DMS114 treated with DMSO at 0.1 percent for 48 hours (cell line): ENCODE measurements around the gene RAE1.

Source experiments
- DNase-seq: peaks from one replicate; lab custom pipeline; 2025; ENCODE audit not compliant: unreplicated experiment; lab: John Stamatoyannopoulos, UW

RAE1 gene

DNA sequence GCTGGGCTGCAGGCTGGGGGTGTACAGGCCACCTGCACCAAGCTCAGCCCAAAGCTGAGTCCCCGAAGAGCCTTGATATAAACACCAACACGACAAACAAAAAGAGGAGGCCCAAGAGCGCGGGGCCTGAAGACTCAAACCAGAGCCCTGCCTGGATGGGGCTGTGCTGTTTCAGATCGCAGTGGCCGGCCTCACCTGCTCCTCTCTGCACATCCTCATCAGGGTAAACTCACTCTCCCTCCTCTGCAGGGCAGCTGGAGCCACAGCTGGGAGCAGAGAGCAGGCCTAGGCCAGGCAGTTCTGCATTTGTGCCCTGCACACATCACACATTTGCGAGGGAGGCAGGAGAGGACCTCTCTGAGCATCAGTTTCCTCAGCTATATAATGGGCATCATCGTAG lies 36.4 kb downstream of the RAE1 start:
- DNase-seq, result no peak

DNA sequence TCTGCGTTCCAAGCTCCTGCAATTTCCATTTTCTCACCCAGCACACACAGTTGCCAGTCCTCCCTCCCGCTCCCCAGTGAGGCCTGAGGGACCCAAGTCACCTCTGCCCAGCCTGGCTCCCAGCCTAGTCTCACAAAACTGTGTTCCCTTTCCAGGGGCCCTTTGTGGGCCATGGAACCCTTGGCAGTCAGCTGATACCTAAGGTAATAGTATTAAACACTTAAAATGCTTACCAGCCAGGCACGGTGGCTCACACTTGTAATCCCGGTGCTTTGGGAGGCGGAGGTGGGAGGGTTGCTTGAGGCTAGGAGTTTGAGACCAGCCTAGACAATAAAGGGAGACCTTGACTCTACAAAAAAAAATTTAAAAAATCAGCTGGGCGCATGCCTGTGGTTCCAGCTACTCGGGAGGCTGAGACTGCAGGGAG lies 36.9 kb downstream of the RAE1 start:
- DNase-seq, result no peak

DNA sequence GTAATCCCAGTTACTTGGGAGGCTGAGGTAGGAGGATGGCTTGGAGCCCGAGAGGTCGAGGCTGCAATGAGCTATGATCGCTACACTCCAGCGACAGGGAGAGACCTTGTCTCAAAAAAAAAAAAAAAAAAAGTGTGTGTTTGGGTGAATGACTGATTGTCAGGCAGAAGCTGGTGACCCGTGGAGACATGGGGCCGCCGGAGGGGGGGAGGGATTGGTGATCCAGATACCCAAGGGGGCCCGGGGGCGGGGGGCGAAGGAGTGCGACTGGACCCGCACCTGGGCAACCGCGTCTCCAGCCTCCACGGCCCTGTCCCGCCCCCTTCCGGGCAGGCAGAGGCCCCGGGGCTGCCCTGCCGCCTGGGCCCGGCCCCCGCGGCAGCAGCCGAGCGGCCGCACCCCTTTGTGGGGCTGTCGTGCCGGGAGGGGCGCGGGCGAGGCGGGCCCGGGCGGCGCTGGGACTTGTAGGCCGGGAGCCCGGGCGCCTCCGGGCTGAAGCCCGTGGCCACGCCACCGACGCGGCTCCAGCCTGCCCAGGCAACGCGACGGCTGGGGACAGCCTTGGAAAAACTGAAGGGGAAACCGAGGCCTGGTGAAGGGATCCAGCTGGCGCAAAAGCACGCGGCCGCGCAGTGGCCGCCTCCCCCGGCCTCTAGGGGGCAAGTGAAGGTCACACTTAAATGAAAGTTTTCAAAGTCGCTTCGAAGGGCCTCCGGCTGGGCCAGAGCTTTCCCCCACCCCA lies 38.1 kb downstream of the RAE1 start:
- no peak for DNase-seq

DNA sequence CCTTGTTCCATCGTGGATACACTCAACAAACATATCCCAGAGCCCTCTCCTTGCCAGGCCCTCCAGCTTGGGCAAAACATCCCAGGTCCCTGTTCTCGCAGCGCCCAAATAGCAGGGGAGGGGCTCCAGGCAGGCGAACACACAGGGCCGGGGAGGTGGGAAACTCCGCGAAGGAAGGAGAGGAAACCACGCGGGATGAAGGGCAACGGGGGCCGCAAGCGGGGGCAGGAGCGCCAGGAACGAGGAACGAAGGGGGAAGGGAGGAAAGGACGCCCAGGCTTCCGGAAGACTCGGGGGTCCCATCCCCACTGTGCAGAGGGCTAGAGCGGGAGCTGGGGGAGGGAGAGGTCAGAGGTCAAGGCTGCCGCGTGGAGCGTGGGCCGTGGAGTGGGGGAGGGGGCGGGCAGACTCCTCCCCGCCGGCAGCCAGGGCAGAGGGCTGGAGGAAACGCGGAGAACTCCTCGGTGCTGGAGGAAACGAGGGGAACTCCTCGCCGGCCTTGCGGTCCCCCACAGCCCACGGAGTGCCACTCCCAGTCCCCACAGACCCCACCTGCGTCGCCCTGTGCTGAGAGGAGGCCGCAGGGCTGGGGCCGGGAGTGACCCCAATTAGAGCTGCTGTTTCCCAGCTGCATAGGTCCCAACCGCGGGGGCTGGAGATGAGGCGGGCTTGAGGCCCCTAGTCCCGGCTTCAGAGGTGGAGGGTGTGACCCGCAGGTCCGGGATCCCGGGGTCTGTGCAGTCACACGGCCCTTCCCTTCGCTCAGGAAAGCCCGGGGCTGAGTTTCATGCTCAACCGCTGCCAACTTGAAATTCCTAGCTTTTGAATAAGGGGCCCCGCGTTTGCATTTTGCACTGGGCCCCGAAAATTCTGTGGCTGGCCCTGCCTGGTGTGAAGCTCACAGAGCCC lies 38.9 kb downstream of the RAE1 start:
- DNase-seq, result no peak

DNA sequence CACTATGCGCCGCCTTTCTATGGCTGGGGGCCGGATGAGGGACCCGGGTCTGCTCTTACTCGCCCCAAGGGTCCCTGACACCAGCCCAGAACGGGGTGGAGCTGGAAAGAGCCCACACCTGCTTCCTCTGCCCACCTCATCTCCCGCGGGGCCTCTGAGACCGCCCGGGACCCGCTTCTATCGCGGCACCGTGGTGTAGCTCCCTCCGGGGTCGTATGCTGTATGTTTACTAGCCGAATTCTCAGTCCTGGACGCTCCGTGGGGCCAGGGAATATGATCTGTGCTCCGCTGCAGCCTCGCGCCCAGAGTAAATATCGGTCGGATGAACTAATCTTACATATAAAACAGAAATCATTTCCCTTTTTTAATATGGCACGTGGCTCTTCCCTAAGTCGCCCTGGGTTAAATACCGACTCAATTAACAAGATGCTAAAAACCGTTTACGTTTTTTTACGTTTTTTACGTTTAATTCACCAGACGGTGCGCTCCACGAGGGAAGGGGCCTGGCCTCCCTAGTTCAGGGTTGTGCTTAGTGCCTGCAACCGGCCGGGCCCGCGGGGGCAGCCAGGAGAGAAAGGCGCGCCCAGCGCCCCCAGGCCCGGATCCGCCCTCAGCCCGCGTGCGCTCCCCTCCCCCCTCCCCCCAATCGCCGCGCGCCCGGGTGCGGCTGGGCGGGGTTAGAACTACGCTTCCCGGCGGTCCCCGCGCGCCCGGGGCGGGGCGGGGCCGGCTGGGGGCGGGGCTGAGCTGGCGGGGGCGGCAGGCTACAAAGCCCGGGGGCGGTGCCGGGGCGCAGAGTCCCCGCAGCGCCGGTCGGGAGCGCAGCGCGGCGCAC lies 39.8 kb downstream of the RAE1 start, which contains the start of gene RBM38:
RBM38 (plus strand) TSS at position 793 of the 835 bp plus-strand sequence. CDS start 186 bp downstream, outside the sequence.
- DNase-seq, result peak; percentile 44

DNA sequence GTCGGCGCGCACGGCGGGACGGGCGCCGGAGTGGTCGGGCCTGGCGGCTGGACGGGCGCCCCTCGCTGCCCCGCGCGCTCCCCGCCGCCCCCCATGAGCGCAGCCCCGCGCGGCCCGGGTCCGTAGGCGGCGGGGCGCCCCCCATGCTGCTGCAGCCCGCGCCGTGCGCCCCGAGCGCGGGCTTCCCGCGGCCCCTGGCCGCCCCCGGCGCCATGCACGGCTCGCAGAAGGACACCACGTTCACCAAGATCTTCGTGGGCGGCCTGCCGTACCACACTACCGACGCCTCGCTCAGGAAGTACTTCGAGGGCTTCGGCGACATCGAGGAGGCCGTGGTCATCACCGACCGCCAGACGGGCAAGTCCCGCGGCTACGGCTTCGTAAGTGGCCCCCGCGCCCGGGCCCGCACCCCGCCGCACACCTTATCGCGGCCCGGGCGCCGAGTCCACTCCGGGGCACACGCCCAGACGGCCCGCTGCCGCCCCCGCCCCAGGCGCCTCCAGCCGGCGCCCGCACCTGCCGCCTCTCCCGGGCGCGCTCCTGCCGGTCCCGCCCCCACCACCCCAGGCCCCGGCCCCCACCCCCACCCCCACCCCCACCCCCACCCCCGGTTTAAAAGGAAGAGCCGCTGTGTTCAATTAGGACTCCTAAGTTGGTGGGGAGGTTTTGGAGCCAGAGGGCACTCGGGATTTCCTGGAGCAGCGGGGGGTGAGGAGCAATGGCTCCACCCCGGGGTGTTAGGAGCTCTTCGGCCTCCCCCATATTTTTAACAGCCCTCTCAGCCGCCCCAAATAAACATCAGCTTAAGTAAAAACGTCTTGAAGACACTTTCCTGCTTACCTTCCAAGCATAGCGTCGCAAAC lies 40.6 kb downstream of the RAE1 start:
- no peak for DNase-seq

DNA sequence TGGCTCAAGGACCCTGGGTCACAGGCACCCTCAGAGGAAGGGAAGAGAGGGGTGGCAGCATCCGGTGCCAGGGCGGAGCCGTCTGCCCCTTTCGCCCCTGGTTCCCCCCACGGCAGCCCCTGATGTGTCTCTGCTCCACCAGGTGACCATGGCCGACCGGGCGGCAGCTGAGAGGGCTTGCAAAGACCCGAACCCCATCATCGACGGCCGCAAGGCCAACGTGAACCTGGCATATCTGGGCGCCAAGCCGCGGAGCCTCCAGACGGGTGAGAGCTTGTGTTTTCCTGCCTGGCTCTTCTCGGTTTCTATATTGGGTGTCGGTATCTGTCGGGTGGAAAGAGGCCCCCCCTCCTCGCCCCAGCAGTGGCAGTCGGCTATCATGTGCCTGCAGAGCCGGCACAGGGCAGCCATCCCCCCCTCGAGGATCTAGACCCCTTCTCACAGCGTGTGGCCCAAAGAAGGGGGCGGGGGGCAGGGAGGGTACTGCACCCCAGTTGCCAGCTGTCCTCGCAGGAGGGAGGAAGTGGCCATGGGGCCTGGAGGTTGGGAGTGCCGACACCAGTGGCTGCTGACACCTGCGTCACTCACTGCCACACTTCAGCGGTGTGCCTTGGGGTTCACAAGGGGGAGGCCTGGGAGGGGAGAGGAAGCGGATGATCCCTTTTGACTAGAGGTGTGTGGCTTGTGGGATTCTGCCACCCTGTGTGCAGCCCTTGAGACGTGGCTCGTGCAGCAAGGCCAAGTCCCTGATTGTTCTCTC lies 41.6 kb downstream of the RAE1 start:
- no peak for DNase-seq

DNA sequence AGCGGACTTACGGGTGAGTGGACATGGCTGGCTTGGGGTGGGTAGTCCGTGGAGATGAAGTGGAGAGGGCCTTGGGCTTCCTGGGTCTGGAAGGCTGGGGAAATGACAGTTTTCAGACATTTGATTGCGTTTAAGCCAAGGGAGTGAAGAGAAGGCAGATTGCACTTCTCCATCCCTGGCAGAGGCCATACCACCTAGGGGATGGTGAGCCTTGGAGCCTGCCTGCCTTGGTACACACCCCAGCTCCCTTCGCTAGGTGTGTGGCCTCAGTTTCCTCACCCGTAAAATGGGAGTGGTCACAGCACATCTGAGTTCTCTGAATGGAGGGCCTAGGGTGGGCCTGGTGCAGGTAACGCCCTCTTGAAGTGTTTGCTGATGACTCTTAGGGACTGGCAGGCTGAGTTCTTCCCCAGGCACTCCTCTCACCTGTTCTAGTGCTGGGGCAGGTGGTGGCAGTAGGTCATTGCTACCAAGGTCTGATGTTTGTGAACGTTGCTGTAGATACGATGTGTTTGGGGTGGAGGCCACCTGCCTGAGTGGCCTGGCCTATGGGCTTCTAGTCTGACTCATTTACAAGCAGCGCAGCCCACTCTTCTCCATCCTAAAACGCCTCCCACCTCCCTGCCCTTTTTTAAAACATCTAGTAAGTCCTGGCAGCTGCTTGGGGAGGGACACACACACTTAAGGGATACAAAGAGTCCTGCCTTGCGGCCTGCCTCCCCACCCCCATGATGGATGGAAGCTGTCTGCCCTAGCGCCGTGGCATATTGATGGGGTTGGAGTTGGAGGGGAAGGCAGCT lies 42.5 kb downstream of the RAE1 start:
- DNase-seq, result no peak

DNA sequence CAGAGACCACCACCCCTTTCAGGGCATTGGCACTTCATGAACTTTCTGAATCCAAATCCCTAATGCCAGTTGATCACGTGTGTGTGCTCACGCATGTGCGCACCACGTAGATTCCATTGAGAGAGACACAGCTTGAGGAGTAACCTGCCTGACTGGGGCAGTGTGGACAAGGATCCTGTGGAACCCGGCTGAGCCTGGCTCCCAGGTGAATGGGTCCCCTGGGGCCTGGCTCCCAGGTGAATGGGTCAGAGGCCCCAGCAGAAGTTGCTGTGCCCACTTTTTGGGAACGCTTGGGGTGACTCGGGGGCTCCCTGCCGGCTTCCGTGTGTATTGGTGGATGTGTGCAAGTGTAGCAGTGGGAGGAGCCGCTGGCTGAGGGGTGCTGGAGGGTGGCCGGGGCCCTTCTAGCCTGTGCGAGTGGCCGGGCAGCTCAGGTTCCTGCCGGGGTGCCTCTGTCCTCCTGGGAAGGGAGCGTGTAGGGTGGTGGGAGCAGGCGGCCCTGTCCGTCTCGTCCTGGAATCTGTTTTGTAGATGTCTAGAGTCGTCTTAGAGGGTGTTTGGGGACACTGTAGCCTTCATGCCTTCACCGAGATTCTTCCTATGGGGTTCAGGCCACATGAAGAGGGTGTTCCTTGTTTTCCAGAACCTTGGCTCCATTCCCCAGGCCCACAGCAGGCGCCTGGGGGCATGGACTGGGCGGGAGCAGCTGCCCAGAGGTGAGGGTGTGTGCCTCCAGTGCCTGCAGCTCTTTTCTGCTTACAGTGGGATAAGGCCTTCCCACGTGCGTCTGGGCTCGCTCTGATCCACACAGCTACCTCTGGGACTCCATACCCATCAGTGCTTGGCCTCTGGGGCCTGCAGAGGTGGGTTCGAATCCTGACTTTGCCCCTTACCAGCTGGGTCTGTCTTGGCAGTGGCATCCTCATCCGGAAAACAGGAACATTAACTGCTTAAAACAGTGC lies 43.3 kb downstream of the RAE1 start:
- no peak for DNase-seq

DNA sequence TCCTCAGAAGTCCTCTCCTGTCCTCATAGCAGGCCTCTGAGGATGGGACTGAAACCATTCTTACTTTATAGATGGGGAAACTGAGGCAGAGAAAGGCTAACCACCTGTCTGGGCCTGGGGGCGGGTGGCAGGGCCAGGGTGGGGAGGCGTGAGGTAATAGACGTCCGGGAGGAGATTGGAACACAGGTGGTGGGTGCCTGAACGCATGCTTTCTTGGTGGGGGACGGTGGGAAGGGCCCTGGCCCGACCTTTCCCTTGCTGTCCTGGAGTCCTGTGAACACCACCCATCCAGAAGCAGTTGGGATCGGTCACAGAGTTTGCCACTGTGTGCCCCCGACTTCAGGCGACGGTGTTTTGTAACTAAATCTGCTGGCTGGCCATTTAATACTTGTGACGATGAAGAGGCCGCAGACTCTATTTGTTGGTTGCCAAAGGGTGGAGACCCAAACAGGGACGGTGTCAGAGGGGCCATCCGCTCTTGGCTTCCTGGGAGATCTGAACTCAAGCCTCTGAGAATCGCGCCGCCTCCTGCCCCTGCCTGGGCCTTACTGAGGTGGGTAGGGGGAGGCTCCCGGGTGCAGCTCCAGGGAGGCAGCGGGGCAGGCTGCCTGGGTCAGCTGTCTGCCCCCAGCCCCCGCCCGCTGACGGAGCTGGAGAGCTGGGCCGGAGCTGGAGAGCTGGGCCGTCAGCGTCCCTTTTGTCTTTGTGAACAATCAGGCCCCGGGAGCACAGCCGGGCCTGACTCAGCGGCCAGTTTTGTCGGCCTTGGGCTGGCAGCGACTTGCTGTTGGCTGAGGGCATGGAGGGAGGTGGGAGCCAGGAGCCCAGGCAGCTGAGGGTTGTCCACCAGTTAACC lies 44.3 kb downstream of the RAE1 start:
- DNase-seq, result no peak

DNA sequence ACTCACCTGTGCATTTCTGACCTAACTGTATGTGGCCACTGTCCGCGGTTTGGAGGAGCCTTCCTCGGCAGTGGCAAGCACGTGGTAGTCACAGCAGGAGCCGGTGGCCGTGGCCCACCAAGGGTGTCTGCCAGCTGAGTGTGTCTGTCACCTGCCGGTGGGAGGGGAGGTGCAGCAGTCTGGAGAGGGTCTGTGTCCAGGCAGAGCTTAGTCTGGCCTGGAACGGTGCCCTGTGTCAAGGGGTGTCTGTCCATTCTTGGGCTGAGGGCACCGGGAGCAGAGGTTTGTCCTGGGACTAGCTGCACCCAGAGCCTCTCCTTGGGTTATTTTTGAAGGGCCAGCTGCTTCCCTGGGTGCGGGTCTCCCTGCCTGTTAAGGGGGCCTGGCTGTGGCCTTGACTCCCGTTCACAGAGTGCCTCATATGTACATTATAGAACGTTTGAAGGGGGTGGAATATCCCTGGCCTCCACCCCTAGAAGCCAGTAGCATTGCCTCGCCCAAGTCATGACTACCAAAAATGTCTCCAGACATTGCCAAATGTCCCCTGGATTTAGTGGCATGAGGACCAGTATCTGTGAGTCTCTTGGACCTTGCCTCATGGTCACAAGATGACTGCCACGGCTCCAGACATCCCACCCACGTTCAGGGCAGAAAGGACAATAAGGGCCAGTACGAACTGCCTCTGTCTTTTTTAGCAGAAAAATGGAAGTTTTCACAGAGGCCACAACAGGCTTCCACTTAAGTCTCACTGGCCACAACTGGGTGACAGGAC lies 45.3 kb downstream of the RAE1 start:
- DNase-seq, result no peak

DNA sequence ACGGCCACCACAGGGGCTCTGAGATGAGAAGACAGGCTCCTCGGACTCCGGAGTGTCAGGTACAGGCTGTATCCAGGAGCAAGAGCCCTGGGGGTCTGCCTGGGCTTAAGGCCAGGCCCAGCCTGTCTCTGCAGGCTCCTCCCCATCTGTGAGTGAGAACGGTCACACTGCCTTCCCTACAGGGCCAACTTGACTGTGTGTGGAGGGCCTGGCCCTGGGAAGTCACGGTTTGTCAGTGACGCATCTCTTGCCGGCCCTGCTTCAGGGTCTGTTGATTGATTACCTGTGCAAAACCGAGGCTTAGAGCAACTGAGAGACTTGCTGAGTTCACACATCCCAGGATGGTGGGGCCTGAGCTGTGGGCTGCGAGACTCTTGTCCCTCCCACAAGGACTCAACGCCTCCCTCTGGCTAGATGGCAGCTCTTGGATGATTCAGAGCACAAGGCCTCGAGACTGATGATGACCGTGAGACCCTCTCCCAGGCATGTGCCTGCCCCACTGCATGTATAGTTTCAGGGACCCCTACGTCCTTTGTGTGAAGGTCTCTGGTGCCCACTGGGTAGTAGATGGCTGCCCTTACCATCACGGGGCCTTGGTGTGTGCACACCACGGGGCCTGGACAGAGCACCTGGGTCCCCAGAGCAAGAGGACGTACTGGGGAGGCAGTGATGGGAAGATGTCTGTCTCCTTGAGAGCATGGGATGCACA lies 46.1 kb downstream of the RAE1 start:
- no peak for DNase-seq

DNA sequence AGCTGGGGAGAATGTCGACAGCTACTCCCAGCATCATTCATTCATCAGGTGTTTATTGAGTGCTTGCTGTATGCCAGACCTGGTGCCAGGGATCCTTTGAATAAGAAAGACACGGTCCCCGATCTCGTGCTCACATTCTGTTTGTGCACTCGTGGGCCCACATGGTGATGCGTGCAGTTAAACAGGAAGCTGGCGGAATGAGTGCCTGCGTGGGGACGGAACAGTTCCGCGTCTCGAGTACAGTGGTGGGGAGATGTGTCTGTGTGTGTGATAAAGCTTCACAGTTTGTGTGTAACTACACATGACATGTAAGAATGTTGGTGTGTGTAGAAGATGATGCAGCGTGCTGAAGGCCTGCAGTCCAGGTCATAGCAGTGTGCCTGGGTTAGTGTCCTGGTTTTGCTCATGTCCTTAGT lies 46.6 kb downstream of the RAE1 start:
- no peak for DNase-seq

DNA sequence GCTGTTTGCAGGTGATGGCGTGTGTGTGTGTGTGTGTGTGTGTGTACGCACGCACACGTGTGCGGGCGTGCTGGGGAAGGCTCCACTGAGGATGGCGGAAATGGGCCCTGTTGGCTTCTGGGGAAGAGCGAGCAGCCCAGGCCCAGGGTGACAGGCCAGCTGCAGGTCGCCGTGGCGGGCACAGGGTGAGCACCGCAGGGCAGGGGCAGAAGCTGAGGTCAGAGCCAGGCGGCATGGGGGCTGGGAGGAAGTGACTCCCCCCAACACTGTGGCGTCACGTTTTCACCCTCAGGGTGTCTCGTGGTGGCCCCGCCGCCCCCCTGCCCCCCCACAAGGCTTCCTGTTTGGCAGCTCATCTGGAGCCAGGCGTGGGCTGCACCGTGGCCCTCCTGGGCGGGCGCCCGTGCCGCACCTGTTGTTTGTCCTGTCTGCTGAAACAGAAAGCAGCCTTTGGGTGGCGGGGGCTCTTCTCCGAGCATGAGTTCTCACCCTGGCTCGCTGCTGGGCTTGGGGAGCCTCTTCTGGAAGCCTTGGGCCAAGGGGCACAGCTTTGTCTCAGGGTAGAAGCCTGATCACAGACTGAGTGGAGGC lies 47.3 kb downstream of the RAE1 start:
- no peak for DNase-seq
